C4-2B (cell line): ENCODE data around the gene DOC2A.
A peak's percentile ranks its signal among the peaks of the same experiment; 100 is the strongest.

Experiments used
- H3K27ac ChIP-seq: fragments of 450-650 bp; 2 replicates; pipeline ENCODE4 v1.5.1; 2017
- ZFX ChIP-seq: fragments of 450-650 bp; IDR thresholded peaks from 2 replicates; pipeline ENCODE4 v1.6.1; 2017
- TF ChIP-seq, protein P1 (sequence below): fragments of 450-650 bp; conservative IDR thresholded peaks from 2 replicates; pipeline ENCODE4 v1.5.1; 2017; ENCODE audit warnings: mild to moderate bottlenecking

Gene DOC2A

DNA sequence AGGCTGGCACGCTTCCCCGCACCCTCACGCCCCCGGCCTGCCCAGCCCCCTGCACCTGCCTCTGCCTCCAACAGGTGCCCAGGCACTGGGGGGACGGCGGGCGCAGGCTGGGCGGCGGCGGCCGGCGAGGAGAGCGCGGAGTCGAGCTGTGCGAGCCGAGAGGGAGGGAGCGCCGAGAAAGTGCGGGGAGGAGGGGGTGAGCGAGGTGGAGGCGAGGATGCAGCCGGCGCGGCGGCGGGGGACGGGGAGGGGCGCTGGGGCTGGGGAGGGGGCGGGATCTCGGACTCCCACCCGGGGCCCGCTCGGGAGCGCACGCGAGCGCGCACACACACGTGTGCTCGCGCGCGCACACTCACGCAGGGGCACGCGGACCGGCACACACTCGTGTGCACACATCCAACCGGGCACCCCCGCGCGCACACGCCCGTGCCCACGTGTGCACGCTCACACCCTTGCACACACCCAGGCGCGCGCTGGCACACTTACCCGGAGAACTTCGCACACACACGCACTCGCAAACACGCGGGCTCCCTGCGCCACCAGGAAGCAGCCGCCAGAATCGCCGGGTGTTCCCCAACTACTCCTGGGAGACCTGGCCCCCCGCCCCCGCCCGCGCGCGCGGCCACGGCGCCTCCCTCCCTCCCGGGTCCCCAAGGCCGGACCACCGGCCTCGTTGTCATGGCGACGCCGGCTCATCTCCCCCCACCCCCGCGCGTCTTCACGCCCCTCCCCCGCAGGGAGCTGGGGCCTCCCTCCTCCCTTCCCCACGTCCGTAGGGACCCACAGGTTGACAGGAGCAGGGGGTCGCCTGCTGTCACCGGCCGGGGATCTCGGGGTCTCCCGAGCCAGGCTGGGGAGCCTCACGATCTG lies at the start of gene DOC2A:
TSS of gene DOC2A (minus strand) at position 184 of the 870 bp plus-strand sequence. CDS start 805 bp downstream, outside the sequence.
- no peak for TF ChIP-seq ZFX
- TF ChIP-seq, protein P1, sequence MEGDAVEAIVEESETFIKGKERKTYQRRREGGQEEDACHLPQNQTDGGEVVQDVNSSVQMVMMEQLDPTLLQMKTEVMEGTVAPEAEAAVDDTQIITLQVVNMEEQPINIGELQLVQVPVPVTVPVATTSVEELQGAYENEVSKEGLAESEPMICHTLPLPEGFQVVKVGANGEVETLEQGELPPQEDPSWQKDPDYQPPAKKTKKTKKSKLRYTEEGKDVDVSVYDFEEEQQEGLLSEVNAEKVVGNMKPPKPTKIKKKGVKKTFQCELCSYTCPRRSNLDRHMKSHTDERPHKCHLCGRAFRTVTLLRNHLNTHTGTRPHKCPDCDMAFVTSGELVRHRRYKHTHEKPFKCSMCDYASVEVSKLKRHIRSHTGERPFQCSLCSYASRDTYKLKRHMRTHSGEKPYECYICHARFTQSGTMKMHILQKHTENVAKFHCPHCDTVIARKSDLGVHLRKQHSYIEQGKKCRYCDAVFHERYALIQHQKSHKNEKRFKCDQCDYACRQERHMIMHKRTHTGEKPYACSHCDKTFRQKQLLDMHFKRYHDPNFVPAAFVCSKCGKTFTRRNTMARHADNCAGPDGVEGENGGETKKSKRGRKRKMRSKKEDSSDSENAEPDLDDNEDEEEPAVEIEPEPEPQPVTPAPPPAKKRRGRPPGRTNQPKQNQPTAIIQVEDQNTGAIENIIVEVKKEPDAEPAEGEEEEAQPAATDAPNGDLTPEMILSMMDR = no peak
- peak within 1 kb of the TSS; percentile 49 for H3K27ac ChIP-seq

- peak overlapping the region; percentile 69 for H3K27ac ChIP-seq
- TF ChIP-seq, protein P1 = no peak
- no peak for TF ChIP-seq ZFX
Measured at GRCh38 chr16:30060346-30060745, 49.5 kb upstream of the DOC2A start.

- H3K27ac ChIP-seq = no peak overlapping the region; the same call in 1 of the 2 replicates
- no peak for TF ChIP-seq ZFX
- TF ChIP-seq, protein P1 = no peak; the same call in 1 of the 2 replicates
Measured at GRCh38 chr16:30054959-30055553, 44.2 kb upstream of the DOC2A start.

GRCh38 chr16:30054451-30054850 lies 43.6 kb upstream of the DOC2A start:
- no peak for TF ChIP-seq ZFX
- TF ChIP-seq, protein P1 = no peak
- H3K27ac ChIP-seq = no peak overlapping the region; the same call in 1 of the 2 replicates

DNA sequence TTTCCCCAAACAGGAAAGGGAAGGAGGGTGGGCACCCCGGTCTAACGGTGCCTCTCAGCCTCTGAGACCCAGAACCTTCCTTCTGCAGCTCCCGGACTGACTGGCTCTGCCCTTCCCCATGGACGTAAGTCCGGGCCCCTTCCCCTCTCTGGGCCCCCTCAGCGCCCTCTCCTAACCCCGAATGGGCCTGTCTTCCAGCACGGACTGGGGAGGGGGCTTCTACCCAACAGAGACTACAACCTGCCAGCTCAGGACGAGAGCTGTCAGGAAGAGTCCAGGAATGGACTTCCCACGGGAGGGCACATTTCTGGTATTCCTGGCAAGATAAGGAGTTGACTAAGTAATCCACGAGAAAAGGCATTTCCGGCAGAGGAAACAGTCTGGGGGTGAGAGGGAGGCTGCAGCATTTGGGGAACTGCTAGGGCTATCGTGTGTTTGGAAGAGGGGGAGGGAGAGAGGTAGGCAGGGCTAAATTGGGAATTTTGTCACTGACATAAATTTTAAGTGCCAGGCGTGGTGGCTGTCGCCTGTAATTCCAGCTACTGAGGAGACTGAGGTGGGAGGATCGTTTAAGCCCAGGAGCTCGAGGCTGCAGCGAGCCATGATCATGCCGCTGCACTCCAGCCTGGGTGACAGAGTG lies 42.7 kb upstream of the DOC2A start:
- no peak for TF ChIP-seq ZFX
- TF ChIP-seq, protein P1 = no peak
- H3K27ac ChIP-seq = peak overlapping the region; percentile 82

- TF ChIP-seq, protein P1 = no peak
- TF ChIP-seq ZFX = no peak
- H3K27ac ChIP-seq = peak overlapping the region; percentile 82
Measured at GRCh38 chr16:30052671-30053372, 42.0 kb upstream of the DOC2A start.
